CD4-positive, alpha-beta T cell treated with Interleukin-4 for 1 hour (primary cell): Measurements from ENCODE around the gene LMX1B.
"Not testable (repeated sequence)": the region's sequence is repeated elsewhere in the genome, so short reads cannot be mapped to it uniquely, and the experiment has no call there.

Experiments used
- DNase-seq, 2 donors: peaks; one replicate each; pipeline ENCODE4 v3.0.0-alpha.2; 2020 to 2022

The LMX1B gene

GRCh38 chr9:126613651-126614050 lies at the start of gene LMX1B:
LMX1B (plus strand) TSS chr9:126613928; CDS start chr9:126614450, 522 bp downstream.
- DNase-seq: no peak

DNA sequence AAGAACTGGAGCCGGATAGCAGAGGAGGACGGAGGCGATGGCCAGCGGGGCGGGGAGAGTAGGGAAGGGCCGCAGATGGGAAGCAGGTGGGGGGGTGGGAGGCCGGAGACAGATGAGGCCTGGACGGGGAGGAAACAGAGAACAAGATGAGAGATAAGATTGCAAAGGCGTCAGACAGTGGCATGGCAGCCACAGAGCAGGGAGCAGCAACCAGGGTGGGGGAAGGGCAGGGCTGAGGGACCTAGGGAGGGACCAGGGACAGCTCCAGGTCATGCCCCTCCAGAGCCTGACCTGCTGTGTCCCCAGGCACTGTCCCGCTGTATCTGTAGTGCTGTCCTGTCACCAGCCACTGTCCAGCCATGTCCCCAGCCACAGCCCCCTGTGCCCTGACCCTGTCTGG lies 49.6 kb upstream of the LMX1B start:
- no peak for DNase-seq

DNA sequence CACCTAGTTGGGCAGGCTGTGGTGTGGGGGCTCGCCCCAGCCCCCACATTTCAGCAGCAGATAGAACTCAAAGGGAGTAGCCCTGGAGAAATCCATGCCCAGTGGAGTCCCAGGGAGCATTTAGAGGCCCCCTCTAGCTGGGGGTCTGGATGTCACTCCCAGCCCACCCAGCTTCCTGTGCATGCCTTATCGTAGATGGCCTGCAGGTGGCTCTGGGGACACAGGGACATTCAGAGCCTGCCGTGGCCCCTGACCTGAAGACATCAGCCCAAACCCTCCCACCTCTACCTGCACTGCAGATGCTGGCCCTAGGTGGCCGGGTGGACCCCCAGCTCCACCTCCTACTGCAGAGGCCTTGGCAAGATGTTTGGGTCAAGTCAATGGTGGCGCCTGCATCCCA lies 49.0 kb upstream of the LMX1B start:
- DNase-seq: no peak

DNA sequence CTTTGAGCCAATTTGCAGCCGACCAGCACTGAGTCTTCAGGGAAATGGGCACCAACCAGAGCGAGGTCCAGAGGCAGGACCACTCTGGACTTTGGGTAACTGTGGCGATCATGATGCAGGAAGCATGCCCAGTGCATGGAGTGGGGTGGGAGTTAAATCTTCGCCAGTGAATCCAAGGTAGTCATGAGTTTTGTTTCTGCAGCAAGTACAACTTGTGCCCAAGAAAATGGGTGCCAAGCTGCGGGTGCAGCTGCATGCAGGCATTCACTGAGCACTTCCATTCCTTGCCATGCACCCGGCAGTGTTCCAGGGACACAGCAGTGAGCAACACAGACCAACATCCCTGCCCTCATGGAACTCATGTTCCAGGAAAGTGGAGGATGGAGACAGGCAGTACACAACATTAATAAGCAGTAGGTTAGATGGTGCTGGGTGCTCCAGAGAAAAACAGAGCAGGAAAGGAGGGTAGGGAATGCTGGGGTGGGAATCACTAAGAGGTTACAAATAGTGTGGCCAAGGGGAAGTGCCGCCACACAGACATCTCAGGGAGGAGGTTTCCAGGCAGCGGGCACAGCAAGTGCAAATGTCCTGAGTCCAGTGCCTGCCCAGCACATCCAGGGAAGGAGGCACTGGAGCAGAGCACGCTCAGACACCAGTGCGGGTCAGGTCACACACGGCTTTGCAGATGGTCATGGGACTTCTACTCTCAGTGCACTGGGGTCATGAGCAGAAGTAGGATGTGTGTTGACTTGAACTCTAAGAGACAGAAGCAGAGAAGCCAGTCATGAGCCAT lies 48.2 kb upstream of the LMX1B start:
- no peak for DNase-seq

DNA sequence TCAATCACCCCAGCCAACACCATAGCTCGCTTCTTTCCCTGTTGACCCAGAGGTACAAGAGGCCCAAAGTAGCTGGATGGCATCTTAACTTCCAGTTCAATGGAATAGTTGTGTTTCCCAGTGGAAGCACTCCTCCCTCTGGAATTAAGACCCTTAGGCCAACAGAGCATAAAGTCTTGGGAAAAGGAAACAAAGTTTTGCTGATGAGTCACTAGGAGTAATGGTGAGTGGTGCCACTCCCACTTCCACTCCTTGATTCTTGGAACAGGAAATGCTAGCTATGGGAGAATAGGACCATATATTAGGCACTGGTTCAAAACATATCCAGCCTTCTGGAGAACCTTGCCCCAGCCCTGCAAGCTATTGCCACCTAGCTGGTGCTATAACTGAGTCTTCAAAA lies 44.7 kb upstream of the LMX1B start:
- no peak for DNase-seq

DNA sequence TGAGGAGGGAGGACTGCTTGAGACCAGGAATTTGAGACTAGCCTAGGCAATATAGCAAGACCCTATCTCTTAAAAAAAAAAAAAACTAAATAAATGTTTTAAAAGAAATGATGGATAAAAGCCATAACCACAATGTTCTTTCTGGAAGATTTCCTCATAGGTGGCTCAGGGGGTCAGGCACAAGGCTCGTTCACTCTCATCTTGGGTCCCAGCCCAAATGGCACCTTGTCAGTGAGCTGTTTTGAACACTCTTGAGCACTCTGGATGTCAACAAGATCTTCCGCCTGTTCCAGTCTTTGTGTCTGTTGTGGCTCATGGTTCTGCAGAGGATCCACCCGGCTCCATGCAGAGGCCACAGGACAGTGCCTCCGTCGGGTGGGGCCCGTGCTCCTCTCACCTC lies 35.7 kb upstream of the LMX1B start:
- no peak for DNase-seq

DNA sequence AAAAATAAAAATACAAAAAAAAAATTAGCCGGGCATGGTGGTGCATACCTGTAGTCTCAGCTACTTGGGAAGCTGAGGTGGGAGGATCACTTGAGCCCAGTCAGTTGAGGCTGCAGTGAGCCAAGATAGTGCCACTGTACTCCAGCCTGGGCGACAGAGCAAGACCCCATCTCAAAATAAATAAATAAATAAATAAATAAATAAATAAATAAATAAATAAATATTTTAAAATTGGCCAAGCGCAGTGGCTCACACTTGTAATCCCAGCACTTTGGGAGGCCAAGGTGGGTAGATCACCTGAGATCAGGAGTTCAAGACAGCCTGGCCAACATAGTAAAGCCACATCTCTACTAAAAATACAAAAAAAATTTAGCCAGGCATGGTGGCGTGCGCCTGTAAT lies 33.4 kb upstream of the LMX1B start:
- DNase-seq: not testable (repeated sequence)

DNA sequence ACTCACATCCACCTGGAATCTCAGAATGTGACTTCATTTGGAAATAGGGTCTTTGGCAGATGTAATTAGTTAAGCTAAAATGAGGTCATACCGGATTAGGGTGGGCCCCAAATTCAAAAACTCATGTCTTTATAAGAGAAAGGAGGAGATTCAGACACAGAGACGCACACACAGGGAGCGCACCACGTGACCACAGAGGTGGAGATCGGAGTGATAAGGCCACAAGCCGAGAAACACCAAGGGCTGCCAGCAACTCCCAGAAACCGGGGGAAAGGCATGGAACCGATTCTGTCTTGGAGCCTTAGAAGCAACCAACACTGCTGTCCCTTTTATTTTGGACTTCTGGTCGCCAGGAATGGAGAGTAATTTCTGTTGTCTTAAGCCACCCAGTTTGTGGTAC lies 31.8 kb upstream of the LMX1B start:
- no peak for DNase-seq

DNA sequence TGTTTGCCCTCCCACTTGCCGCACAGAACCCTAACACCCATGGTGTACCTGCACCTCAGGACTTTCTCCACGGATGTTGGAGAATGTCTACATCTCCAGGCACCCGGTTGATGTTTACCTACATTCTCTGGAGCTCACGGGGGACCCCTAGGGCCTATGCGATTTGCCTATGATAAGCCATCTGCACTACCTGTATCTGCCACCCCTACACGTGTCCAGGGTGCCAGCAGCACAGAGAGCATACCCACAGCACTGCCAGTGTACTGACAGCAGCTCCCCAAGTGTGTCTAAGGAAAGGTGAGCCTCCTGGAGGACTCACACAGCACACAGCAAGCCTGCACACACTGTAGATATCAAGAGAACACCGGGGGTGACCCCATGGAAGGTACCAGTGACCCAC lies 31.3 kb upstream of the LMX1B start:
- no peak for DNase-seq

- DNase-seq: no peak
These were observed 30.5 kb upstream of the LMX1B start for GRCh38 chr9:126583144-126583760.

GRCh38 chr9:126584611-126585010 lies 29.1 kb upstream of the LMX1B start:
- no peak for DNase-seq

DNA sequence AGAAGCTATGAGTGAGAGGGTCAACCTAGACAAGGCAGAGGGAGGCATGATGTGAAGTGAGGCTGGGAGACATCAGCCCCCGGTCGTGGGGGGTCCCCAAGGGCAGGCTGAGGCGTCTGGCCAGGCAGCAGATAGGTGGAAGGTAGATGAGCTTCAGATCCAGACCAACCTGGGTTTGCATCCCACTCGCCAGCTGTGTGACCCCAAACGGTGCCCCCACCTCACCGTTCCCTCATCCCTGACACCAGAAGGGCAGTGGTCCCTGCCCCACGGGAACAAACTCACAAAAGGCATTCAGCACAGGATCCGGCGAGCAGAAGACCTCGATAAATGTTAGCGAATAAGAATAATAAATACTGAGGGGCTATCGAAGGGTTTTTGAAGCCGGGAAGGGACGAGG lies 27.5 kb upstream of the LMX1B start:
- DNase-seq: no peak

- no peak for DNase-seq
These were observed 26.2 kb upstream of the LMX1B start for GRCh38 chr9:126587187-126588185.

DNA sequence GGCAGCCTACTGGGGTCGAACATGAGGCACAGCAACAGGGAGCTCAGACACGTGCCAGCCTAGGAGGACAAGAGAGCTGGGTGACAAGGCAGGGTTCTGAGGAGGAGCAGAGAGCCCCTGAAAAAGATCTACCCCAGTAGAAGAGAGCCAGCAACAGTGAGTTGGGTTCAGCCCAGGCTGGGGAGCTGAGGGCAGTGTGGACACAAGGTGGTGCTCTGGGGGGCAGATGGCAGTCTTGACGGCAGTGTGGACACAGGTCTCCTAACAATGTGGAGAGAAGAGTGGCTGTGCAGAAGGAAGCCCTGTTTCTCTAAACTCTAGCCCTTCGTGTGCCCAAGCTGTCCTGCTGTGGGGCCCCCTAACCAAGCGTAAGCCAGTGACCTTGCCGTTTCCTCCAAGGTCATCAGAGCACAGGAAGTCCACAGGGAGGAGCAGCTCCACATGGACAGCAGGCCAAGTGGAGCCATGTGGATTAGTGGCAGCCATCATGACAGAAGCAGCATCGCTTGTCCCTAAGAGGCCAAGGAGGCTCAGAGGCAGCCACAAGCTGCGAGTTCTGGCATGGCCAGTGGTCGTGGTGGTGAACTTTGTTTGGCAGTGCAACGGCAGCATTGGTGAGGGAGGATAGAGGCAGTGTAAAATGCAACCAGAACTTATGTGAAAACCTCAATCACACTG lies 25.1 kb upstream of the LMX1B start:
- no peak for DNase-seq

DNA sequence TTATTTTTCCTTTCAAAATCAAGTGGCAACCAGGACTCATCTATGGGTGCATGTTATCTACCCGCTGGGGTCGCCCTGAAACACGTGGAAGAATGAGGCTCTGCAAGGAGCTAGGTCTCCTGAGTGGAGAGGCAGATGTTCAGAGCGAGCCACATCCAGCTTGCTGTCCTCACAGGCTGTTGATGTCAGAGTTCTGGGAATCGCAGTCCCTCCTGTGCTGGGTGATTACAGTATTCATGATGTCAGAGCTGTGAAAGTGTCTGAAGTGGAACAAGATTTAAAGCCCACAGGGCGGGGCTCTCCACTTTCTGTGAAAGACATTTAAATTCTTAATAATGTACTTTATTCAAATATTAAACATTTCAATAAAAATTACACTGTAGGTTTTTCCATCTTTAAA lies 24.4 kb upstream of the LMX1B start:
- no peak for DNase-seq

GRCh38 chr9:126591083-126591482 lies 22.6 kb upstream of the LMX1B start:
- no peak for DNase-seq

- no peak for DNase-seq
These were observed 21.8 kb upstream of the LMX1B start for GRCh38 chr9:126591922-126592321.

- DNase-seq: no peak
These were observed 21.3 kb upstream of the LMX1B start for GRCh38 chr9:126592461-126592860.

DNA sequence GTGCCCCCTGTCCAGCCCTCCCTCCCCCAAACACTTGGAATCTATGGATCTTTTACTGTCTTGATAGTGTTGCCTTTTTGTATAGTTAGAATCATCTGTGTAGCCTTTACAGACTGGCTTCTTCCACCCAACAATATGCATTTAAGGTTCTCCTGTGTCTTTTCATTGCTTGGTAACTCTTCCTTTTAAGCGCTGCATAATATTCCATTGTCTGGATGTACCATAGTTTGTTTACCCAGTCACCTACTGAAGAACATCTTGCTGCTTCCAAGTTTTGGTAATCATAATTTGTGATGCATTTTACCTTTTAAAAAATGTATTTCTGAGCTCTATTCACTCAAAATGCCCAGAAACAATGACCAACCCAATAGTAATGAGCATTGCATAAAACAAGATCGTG lies 17.7 kb upstream of the LMX1B start:
- no peak for DNase-seq

DNA sequence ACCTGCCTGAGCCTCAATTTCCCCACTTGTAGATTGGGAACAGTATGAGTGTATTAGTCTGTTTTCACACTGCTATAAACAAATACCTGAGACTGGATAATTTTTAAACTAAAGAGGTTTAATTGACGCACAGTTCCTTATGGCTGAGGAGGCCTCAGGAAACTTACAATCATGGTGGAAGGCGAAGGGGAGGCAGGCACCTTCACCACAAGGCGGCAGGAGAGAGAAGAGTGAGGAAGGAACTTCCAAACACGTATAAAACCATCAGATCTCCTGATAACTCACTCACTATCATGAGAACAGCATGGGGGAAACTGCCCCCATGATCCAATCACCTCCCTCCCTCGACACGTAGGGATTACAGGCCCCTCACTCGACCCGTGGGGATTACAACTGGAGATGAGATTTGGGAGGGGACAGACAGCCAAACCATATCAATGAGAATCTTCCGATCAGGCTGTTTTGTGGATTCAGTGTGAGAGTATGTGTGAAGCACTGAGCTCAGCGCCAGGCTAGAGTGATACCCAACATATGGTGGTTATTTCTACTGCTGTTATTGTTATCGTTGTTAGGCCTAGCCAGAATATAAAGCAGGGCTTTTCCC lies 14.6 kb upstream of the LMX1B start:
- no peak for DNase-seq

- no peak for DNase-seq
These were observed 9.4 kb upstream of the LMX1B start for GRCh38 chr9:126604059-126605055.
